ENCODE measurements around the gene YAF2.

The YAF2 gene

GRCh38 chr12:42273706-42274105, 35.7 kb upstream of the YAF2 start:
- no peak overlapping the region for H3K27ac ChIP-seq
- ChIA-PET POLR2A (ENCODE audit: low non-redundant PET) (no interaction called here), CTCF (no interaction called here)
- no peak for TF ChIP-seq CTCF (conservative IDR thresholded peaks at IDR 0.05; ENCODE audit: low read depth)
- no peak for DNase-seq (ENCODE audit: low spot score)

- no peak for TF ChIP-seq CTCF (conservative IDR thresholded peaks at IDR 0.05; ENCODE audit: low read depth)
- no peak overlapping the region for H3K27ac ChIP-seq
- ChIA-PET POLR2A (ENCODE audit: low non-redundant PET) (no interaction called here), CTCF (no interaction called here)
- no peak for DNase-seq (ENCODE audit: low spot score)
Observed at GRCh38 chr12:42270596-42270995, 32.5 kb upstream of the YAF2 start.

GRCh38 chr12:42267413-42268190, 29.6 kb upstream of the YAF2 start:
- no peak for DNase-seq (ENCODE audit: low spot score)
- no peak overlapping the region for H3K27ac ChIP-seq
- POLR2A ChIA-PET (ENCODE audit: low non-redundant PET): no interaction called here
- CTCF ChIA-PET: no interaction called here
- TF ChIP-seq CTCF (conservative IDR thresholded peaks at IDR 0.05; ENCODE audit: low read depth): no peak

- ChIA-PET POLR2A (ENCODE audit: low non-redundant PET) (no interaction called here), CTCF (no interaction called here)
- DNase-seq (ENCODE audit: low spot score): no peak
- no peak overlapping the region for H3K27ac ChIP-seq
- no peak for TF ChIP-seq CTCF (conservative IDR thresholded peaks at IDR 0.05; ENCODE audit: low read depth)
Observed at GRCh38 chr12:42266579-42267230, 28.7 kb upstream of the YAF2 start.

- ChIA-PET POLR2A (ENCODE audit: low non-redundant PET) (no interaction called here), CTCF (interaction anchor here (0.6 kb wide), 1 partner anchor 190 kb away, joined by 7 read pairs; no protein-coding TSS in a partner anchor)
- no peak overlapping the region for H3K27ac ChIP-seq
- TF ChIP-seq CTCF (conservative IDR thresholded peaks at IDR 0.05; ENCODE audit: low read depth): no peak
- no peak for DNase-seq (ENCODE audit: low spot score)
Observed at GRCh38 chr12:42262271-42262670, 24.2 kb upstream of the YAF2 start.

- no peak for TF ChIP-seq CTCF (conservative IDR thresholded peaks at IDR 0.05; ENCODE audit: low read depth)
- ChIA-PET POLR2A (ENCODE audit: low non-redundant PET) (no interaction called here), CTCF (no interaction called here)
- DNase-seq (ENCODE audit: low spot score): no peak
- H3K27ac ChIP-seq: no peak overlapping the region
Observed at GRCh38 chr12:42261708-42262107, 23.7 kb upstream of the YAF2 start.
